MM.1S (cell line): ENCODE measurements around the gene LHX1.

Source experiments
- DNase-seq: peaks from one replicate; pipeline ENCODE4 v3.0.0-alpha.2; 2015
- H2AFZ ChIP-seq: fragments of 300-600 bp; sonication (generic); 2 replicates; pipeline ENCODE4 v1.6.0; 2016; ENCODE audit warnings: antibody characterized with exemption, low read length
- H3F3A ChIP-seq: fragments of 300-600 bp; sonication (generic); 2 replicates; pipeline ENCODE4 v1.6.1; 2016; ENCODE audit warnings: mild to moderate bottlenecking, antibody characterized with exemption, low read length, moderate library complexity, mixed read lengths; ENCODE audit not compliant: insufficient read depth
- H3K27ac ChIP-seq: fragments of 300-600 bp; sonication (generic); 2 replicates; pipeline ENCODE4 v1.5.1; 2016; ENCODE audit warnings: mild to moderate bottlenecking, low read length
- H3K27me3 ChIP-seq: fragments of 300-600 bp; sonication (generic); replicated peaks from 2 replicates; pipeline ENCODE4 v1.6.0; 2016; ENCODE audit warnings: low read length; ENCODE audit not compliant: insufficient read depth
- H3K36me3 ChIP-seq: fragments of 300-600 bp; sonication (generic); replicated peaks from 2 replicates; pipeline ENCODE4 v1.6.1; 2016; ENCODE audit warnings: mild to moderate bottlenecking, low read length, mixed read lengths; ENCODE audit not compliant: insufficient read depth
- H3K4me1 ChIP-seq: fragments of 300-600 bp; sonication (generic); 2 replicates; pipeline ENCODE4 v1.6.1; 2016; ENCODE audit warnings: low read length, mixed read lengths
- H3K4me2 ChIP-seq: fragments of 300-600 bp; sonication (generic); 2 replicates; pipeline ENCODE4 v1.6.0; 2016; ENCODE audit warnings: low read depth, low read length
- H3K4me3 ChIP-seq: fragments of 300-600 bp; sonication (generic); 2 replicates; pipeline ENCODE4 v1.5.1; 2016; ENCODE audit warnings: low read length, mixed read lengths
- H3K79me2 ChIP-seq: fragments of 300-600 bp; sonication (generic); 2 replicates; pipeline ENCODE4 v1.6.1; 2016; ENCODE audit warnings: mixed run types, low read length, mixed read lengths
- H3K9ac ChIP-seq: fragments of 300-600 bp; sonication (generic); 2 replicates; pipeline ENCODE4 v1.6.1; 2016; ENCODE audit warnings: low read length, mixed read lengths
- H3K9me2 ChIP-seq: fragments of 300-600 bp; sonication (generic); replicated peaks from 2 replicates; pipeline ENCODE4 v1.6.1; 2016; ENCODE audit warnings: mild to moderate bottlenecking, low read length, mixed read lengths; ENCODE audit not compliant: insufficient read depth
- H3K9me3 ChIP-seq: fragments of 300-600 bp; sonication (generic); replicated peaks from 2 replicates; pipeline ENCODE4 v1.6.1; 2016; ENCODE audit warnings: mild to moderate bottlenecking, low read length, mixed read lengths; ENCODE audit not compliant: insufficient read depth
- H4K20me1 ChIP-seq: fragments of 300-600 bp; sonication (generic); 2 replicates; pipeline ENCODE4 v1.6.1; 2016; ENCODE audit warnings: mild to moderate bottlenecking, low read length, moderate library complexity, mixed read lengths; ENCODE audit not compliant: insufficient read depth
- CTCF ChIP-seq: fragments of 300-600 bp; sonication (generic); IDR thresholded peaks from 2 replicates; pipeline ENCODE4 v1.5.1; 2016; ENCODE audit warnings: antibody characterized with exemption, low read length, mixed read lengths
- EZH2 ChIP-seq: fragments of 300-600 bp; sonication (generic); optimal IDR thresholded peaks from 2 replicates; pipeline ENCODE3; 2017; ENCODE audit warnings: low read depth, mild to moderate bottlenecking, antibody characterized with exemption, low read length, mixed read lengths
- EZH2phosphoT487 ChIP-seq: fragments of 300-600 bp; sonication (generic); IDR thresholded peaks from 2 replicates; pipeline ENCODE4 v1.6.1; 2018; ENCODE audit warnings: antibody characterized with exemption, low read length

LHX1 gene

GRCh38 chr17:36983618-36984017 lies 46.3 kb downstream of the LHX1 start:
- H3K27me3 ChIP-seq, result no peaks in the 10 kb centered on the region
- H3K9me3 ChIP-seq, result no peaks in the 10 kb centered on the region
- H3K9ac ChIP-seq, result no peak overlapping the region
- H3K27ac ChIP-seq, result no peak overlapping the region
- no peaks in the 10 kb centered on the region for H4K20me1 ChIP-seq
- no peak overlapping the region for H3K4me2 ChIP-seq
- peaks cover 41% of the 10 kb centered on the region for H3K79me2 ChIP-seq
- DNase-seq, result no peak
- no peak overlapping the region for H2AFZ ChIP-seq
- H3K4me3 ChIP-seq, result no peak overlapping the region
- TF ChIP-seq EZH2 (no peak), EZH2phosphoT487 (no peak), CTCF (no peak)
- no peaks in the 10 kb centered on the region for H3F3A ChIP-seq
- H3K9me2 ChIP-seq, result no peaks in the 10 kb centered on the region
- H3K4me1 ChIP-seq, result no peaks in the 10 kb centered on the region
- H3K36me3 ChIP-seq, result no peaks in the 10 kb centered on the region; the same call in 1 of the 2 replicates

- H3K79me2 ChIP-seq, result peaks cover 7% of the 10 kb centered on the region
- no peak for DNase-seq
- H3K4me1 ChIP-seq, result no peaks in the 10 kb centered on the region
- TF ChIP-seq EZH2phosphoT487 (no peak), CTCF (no peak), EZH2 (no peak)
- H3K9me2 ChIP-seq, result no peaks in the 10 kb centered on the region
- H3K9ac ChIP-seq, result no peak overlapping the region
- H3K36me3 ChIP-seq, result peaks cover 6% of the 10 kb centered on the region; the same call in 1 of the 2 replicates
- no peak overlapping the region for H3K4me3 ChIP-seq
- no peak overlapping the region for H3K27ac ChIP-seq
- no peaks in the 10 kb centered on the region for H3K27me3 ChIP-seq
- H3F3A ChIP-seq, result no peaks in the 10 kb centered on the region
- no peaks in the 10 kb centered on the region for H3K9me3 ChIP-seq
- no peak overlapping the region for H2AFZ ChIP-seq
- H3K4me2 ChIP-seq, result no peak overlapping the region
- H4K20me1 ChIP-seq, result no peaks in the 10 kb centered on the region
Measured at GRCh38 chr17:36989173-36989572, 51.9 kb downstream of the LHX1 start.

- no peaks in the 10 kb centered on the region for H3K27me3 ChIP-seq
- no peak overlapping the region for H3K27ac ChIP-seq
- H3K79me2 ChIP-seq, result peaks cover 7% of the 10 kb centered on the region; the same call in 1 of the 2 replicates
- H3K4me1 ChIP-seq, result no peaks in the 10 kb centered on the region
- H3K4me2 ChIP-seq, result no peak overlapping the region
- H3K36me3 ChIP-seq, result peaks cover 25% of the 10 kb centered on the region
- H2AFZ ChIP-seq, result no peak overlapping the region
- H4K20me1 ChIP-seq, result no peaks in the 10 kb centered on the region
- no peaks in the 10 kb centered on the region for H3K9me2 ChIP-seq
- H3K4me3 ChIP-seq, result no peak overlapping the region
- H3F3A ChIP-seq, result no peaks in the 10 kb centered on the region
- H3K9me3 ChIP-seq, result no peaks in the 10 kb centered on the region
- no peak overlapping the region for H3K9ac ChIP-seq
- TF ChIP-seq EZH2 (no peak), CTCF (no peak)
- DNase-seq, result no peak
Measured at GRCh38 chr17:36992701-36993100, 55.4 kb downstream of the LHX1 start.
